Activated naive CD8-positive, alpha-beta T cell treated with anti-CD3 and anti-CD28 coated beads, Interleukin-2, amount 50 U/mL, for 16 hours (primary cell): ENCODE results near the gene SLC25A17.
"Not testable (repeated sequence)": the region's sequence is repeated elsewhere in the genome, so short reads cannot be mapped to it uniquely, and the experiment has no call there.

Source experiments
- DNase-seq: peaks from one replicate; pipeline ENCODE4 v3.0.0-alpha.2; 2020; ENCODE audit warnings: low read depth, low spot score

Gene SLC25A17

GRCh38 chr22:40720538-40721256 lies 98.4 kb downstream of the SLC25A17 start:
- no peak for DNase-seq

- not testable (repeated sequence) for DNase-seq
Observed at GRCh38 chr22:40720156-40720537, 99.0 kb downstream of the SLC25A17 start.
